Stimulated activated CD8-positive, alpha-beta memory T cell treated with anti-CD3 and anti-CD28 coated beads, Interleukin-7, amount 100 ng/mL, for 48 hours (primary cell): Measurements from ENCODE around the gene NOX5.

Source experiments
- DNase-seq, 2 donors: peaks; one replicate each; pipeline ENCODE4 v3.0.0-alpha.2; 2020; ENCODE audit warnings: low read depth in 1 of 2; ENCODE audit errors: extremely low read depth in 1 of 2

The NOX5 gene

DNA sequence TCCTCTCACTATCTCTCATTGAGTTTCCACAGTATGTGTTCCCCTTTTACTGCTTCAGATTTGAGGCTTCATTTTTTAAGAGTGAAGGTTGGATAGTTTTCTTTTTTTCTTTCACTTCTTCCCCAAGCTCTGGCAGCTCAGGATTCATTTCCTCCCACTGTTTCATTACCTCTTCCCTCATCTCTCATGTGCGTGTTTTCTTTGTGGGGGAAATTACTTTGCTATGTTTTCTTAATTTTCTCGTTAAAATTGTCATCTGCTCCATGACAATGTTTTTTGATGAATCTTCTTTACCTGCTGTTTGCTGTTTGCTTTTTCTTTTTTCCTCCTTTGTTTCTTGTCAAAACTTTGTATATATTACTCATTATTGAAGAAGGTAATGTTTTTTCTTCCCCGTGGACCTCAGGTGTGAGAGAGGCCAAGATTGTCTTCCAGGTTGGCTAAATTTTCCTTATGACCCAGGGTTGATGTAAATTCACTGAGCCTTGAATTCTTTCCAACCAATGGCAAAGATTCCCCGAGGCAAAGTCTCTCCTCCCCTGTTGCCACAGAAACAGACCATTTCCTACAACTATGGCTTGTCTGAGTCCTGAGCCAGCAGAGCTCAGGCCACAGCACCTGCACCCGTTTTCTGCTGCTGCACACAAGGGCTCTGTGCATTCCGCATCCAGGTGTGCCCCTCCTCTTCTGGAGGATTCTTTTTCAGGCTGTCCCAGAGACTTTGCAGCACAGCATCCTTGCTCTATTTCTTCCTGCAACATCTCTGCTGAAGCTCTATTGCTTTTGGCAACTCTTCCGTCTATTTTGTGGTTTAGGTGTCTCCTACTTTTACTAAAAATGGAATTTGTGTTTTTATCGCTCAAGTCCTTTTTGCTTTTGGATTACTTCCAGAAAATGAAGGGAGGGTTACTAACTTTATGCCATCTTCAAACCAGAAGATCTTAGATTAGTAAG is 66.1 kb downstream of the NOX5 start:
- DNase-seq: no peak

DNA sequence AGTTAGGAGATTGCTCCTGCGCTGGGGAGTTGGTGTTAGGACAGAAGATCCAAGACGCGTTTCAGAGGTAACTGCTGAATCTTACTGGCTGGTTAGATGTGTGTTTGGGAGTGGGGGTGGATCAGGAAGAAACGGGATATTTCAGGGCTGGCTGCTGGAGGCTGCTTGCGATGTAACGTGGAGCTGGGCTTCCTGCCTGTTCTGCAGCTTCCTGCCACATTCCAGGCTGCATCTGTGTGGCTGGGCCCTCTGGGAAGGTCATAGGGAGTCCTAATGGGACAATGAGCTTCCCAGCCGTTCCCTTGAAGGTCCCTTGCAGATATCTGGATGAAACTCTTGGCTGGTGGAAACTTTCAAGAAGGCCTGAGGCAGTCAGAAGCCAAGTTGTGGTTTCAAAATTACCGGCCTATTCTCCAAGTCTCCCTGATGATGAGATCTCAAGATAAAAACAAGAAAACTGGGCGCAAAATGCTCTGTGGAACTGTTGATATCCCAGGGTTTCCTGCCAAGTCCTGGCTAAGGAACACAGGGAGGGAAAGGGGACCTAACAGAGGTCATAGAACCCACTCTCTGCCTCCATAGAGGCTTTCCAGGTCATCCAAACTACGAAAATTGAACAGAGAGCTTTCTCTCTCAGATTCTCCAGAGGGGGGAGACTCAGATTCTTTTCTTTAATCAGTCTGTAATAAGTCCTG is 67.0 kb downstream of the NOX5 start:
- no peak for DNase-seq

DNA sequence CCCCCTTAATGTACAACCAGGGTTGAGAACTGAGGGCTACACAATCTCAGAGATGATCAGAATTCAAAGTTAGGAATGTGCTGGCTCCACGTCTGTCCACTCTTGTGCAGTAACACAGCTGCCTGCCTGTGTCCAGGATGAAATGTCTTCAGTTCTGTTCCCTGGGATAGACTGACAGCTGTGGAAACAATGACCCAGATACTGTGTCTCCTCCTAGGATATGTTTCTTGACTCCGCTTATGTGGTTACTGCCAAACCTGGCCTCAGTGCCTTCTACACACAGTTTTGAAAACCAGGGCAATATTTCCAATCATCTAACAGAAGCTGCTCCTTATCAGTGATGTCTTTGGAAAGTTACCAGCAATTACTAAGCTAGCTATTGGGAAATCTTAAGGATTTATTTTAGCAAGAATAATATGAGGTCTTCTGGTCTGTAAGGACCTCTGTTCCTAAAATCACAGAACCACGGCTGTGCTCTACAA is 67.6 kb downstream of the NOX5 start:
- DNase-seq: no peak

DNA sequence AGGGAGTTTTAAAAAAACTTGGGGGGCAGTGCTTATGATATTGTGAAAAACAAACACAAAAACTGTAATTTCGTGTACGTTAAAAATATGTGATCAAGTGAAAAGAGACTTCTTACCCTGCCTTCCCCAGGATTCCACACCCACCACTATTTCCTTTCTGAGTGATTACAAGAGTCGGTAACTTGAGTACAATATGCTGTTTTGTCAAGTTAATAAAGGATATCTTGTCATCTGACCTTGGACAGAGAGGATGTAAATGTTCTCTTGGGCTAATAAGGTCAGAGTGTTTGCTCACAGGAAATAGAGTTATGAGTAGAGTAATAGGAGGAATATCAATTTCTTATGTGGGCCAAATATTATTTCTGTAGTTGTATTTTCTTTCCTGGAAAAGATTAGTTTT is 68.1 kb downstream of the NOX5 start:
- no peak for DNase-seq

DNA sequence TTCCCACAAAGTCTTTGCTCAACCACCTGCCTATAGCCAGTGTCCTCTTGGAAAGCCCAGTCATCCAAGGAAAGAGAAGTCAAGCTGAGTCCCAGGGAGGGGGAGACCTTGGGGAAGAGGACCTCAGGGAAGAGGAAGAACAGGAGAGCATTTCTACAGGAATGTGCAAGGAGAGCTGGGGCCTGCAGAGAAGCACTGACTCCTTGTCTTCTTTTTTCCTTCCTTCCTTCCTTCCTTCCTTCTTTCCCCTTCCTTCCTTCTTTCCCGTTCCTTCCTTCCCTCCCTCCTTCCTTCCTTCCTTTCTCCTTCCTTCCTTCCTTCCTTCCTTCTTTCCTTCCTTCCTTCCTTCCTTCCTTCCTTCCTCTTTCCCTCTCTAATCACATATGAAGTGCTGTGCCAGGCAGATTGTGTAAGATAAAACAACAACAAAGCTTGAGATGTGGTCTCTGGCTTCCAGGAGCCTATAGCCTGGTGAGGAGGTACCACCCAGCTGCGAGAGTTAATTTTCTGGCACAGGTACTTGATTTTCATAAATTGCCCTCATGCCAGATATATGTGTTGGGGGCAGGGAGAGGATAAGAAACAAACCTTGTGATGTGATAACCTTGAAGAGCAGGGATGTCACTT is 70.0 kb downstream of the NOX5 start:
- DNase-seq: no peak

DNA sequence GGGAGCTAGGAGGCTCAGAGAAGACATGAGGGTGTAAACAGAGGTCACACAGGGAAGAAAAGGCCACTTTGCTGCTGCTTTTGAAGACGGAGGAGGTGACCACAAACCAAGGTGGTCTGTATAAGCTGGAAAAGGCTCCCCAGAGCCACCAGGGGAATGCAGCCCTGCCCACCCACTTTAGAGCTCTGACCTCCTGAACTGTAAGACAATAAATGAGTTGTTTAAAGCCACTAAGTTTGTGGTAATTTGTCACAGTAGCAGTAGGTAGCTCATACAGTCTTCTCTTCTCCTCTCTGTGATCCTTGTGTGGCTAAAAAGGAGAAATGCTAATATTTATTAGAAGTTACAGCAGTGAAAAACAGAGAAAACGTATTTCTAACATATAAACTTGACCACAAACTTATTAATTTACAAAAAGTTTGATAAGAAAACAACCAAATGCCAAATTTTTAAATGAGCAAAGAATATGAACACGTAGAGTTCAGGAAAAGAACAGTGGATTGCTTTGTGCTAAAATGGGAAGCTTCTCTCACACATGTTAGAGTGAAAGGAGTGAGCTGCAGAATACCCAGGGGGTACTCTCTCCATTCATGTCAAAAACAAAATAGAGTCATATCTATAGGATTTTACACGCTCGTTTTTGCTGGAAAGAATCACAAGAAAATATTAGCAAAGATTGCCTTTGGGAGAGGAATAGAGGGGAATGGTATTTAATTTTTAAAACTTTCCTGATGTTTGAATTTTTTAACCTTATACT is 71.0 kb downstream of the NOX5 start:
- no peak for DNase-seq

DNA sequence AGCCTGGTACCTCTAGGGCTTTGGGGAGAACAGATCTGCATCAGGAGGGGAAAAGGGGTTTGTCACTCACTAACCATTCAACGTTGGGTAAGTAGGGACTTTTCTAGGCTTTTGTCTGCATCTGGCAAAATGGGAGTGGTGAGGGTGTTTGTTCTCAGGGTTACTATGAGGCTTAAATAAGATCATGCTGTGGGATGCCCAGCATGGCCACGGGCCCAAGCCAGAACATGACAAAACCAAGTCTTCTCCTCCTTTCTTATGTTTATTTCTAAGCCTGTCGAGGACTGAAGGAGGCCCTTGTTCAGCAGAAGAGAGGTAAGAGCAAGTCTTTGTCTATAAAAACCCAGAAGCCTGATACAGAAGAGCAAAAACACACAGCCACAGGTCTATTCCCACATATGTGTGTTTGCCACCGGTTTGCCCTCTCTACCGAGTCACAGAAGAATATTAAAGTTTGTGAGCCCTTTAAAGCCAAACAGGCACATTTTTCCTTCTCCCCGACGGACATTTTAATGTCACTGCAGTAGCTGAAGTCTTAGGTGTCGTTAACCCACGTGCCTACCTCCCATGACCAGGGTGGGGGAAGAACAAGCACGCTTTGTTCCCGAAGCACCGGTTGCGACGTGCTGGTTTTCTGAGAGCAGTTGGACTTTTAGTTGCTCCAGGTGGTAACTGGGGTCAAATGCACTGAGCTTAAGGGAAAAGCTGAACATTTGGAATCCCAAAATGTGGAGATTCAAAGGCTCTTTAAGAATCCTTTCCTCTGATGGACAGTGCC is 72.1 kb downstream of the NOX5 start:
- DNase-seq: no peak

DNA sequence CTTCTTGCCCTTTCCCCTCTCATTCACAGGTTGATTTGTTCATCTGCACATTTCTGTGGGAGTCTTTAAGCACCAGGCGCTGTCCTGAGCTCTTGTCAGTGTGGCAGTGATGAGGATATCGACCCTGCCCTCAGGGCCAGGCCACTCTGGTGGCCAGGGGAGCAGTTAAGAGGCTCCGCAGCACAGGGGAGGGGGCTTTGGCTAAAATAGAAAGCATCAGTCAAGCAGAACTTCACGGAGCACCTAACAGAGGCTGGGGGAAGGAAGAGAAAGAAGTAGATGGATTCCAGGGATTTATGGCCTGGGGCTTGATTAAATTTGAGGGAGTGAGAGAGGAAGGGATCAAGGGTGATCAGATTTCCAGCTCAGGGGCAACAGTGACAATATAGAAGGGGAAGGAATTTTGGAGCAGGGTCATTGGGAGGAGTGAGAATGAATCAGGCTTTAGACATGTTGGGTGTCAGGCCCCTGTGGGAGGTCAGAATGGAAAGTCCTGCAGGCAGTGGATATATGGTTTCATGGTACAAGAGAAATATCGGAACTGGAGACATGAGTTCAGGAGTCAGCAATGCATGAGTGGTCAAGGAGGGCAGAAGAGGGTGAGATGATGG is 73.0 kb downstream of the NOX5 start:
- no peak for DNase-seq

DNA sequence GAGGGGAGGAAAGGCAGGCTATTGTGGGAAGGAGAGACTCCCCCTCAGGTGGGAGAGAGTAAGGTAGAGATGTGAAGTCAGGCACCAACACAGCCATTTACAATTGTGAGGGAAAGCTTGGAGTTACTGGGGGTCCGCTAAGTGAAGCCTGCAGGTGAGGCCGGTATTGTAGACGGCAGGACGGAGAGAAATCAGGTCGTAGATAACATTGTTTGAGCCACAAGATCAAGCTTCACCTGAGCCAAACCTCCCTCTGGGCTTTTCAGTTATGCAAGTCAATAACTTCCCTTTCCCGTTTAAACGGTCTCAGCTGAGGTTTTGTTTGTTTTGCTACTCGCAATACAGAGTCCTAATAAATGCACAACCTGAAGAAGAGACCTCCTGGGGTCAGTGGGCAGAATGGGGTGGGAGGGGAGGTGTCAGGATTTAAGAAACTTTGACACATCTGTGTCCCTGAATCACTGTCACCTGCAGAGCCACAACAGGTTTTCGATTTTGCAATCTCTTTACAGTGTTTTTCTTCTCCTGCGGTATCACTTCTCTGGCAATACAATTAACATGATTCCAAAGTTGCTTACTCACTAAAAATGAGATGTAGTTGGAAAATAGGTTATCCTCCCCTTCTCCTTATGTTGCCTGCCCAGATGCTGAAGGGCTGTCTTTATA is 73.9 kb downstream of the NOX5 start:
- DNase-seq: no peak

DNA sequence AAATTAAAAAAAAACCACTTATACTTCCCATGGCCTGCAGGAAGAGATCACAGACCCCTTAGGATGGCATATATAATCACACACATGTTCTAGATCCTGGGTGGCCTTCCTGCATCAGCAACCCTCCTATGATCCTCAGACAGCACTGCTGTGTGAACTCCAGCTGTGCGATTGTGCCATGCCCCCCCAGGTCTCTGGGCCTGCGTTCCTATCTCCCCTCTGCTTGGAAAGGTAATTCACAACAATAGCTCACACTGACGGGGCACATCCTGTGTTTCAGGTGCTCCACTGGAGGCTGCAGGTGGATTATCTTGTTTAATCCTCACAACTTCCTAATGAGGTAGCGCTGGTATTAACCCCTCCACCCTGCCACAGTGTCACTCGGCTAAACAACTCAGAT is 74.8 kb downstream of the NOX5 start:
- DNase-seq: no peak

DNA sequence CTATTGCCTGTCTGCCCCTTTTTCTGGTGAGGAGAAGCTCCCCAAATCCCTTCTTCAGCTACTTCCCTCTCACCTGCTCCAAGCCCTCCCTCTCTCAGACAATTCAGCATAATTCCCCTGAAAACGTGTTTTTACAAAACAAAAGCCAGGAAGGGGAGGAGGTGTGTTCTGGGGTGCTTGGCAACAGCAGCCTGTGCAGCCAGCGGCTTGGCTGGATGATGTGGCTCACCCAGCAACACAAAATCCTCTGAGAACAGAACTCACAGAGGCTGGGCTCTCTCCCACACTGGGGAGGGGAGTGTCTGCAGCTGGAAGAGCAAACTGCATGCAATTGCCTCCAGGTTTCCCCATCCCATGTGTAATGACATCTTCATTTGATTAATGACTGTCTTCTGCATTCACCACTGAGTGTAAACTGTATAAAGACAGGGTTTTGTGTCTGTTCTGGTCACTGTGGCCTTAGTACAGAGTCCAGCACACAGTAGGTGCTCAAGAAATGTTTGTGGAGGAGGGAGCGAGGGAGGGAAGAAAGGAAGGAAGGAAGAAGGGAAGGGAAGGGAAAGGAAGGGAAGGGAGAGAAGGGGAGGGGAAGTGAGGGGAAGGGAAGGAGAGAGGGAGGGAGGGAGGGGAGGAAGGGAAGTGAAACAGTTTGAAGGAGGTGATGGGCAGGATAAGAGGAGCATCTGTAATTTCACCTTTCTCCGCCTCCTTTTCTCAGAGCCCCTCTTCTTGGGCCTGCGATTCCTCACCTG is 75.9 kb downstream of the NOX5 start:
- no peak for DNase-seq

DNA sequence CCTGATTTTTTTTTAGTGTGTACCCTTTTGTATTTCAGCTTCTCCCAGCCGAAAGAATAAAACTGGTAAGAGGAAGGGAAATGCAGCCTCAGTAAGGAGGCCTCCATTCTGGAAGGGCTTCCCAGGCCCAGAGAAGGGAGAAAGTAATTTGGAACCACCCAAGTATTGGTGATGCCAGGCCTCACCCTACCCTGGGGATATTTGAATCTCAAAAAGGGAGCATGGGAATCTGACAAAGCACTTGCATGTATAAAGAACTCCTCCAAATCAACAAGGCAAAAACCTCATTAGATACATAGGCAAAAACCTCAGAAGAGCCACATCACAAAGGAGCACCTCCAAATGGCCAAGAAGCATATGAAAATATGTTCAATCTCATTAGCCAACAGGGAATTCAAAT is 77.2 kb downstream of the NOX5 start:
- DNase-seq: no peak

DNA sequence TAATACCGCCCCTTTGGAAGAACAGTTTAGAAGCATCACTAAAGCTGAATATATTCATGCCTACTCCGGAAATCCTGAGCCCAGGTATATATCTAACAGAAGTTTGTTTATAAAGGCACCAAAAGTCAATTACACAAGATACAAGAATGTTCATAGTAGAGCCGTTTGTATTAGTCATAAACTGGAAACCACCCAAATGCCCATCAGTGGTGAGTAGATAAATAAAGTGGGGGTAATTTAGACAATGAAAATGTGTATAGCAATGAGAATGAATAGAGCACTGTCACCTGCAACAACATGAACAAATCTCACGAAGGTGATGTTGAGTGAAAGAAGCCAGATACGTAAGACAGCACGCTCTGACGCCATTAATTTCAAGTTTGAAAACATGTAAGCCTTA is 77.7 kb downstream of the NOX5 start:
- no peak for DNase-seq

DNA sequence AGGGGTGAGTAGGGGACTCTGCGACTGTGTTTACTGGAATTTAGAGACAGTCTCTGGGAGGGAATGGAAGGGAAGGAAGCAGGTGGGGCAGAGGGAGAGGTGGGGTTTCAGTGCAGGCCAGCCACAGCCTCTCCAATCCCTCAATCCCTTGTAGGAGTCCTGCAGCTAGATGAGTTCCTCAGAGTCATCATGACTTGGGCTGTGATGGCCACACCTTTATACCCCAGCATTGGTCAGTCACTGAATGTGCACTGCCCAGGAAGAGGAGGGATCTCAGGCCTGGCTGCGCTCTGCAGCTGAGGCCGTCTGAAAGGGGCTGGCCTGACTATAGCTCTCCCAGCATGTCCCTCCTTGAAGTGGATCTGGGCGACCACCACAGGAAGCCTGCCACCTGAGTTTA is 78.6 kb downstream of the NOX5 start:
- DNase-seq: no peak

DNA sequence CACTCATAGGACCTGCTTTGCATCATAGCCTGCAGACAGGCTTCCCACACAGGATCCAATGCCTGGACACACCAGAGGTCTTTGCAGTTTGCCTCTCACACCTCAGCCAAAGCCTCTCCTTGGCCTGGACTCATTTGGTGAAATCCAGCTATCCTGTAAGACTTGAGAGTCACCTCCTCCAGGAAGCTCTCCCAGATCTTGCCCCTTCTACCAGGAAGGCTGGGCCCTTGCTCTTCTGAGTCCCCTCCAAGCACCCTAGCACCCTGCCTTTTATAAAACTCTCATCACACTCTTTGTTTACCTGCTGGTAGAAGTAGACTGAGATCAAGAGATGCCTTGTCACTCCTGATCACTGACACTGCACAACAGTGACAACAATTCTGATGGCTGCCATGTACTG is 79.1 kb downstream of the NOX5 start:
- DNase-seq: no peak

DNA sequence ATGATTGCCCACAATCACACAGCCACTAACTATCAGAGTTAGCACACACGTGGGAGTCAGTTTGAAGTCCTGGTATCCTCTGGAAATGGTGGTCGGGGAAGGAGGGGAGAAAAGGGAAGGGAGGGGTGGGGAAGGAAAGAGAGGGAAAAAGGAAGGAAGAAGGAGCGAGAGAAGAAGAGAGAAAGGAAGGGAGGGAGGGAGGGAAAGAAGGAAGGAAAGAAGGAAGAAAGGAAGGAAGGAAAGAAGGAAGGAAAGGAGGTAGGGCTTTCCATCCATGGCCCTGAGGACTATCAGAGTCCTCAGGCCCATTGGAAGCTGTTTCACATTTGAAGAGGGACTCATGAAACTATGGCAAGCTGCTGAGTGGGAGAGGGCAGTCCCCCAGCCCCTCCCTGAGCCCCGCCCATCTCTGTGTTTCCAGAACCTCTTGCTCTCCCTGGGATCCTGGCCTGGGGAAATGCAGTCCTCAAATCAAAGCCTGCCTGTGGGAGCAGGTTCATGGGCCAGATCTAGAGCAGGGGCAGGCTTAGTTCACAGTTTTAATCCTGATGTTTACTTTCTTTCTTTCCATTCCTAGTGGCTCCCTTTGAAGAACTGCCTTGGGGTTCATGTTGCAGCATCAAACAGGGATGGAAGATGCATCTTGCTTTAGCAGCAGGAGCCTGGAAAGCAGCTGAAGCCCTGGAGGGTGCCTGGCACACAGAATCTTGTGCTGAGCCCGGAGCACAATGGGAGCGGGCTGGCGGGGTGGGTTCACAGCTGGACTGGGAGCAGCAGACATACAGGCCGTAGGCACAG is 79.8 kb downstream of the NOX5 start:
- no peak for DNase-seq

DNA sequence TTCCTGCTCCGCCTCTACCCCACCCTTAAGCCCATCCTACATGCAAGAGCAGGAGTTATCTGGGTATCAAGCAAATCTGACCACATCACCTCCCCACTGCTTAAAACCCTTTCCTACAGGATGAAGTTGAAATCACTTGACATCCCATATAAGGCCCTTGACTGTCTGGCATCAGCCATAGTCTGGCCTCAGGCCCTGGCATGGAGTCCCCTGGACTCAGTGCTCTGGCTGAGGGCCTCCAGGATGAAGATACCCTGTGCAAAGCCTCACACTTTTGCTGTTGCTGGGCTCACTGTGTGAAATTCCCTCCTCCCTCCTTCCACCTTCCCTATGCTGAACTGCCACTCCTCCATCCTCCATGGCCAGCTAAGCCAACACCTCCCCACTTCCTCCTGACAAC is 80.8 kb downstream of the NOX5 start:
- no peak for DNase-seq

DNA sequence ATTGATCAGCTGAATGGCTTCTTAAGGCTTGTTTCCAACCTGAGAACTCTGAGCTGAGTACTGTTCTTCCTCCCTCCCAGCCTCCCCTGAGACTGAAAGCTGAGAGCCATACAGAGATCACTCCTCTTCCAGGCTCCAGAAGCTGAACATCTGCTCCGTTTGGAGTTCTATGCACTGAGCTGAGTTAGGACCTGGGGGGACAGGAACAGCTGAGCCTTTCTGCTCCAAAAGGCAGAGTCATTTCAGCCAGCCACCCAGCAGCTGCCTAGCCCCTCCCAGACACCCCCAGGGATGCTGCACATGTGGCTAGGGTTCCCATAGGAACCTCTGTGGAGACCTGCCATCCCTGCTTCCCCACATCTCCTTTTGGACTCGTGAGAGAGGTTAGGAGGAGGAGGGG is 81.7 kb downstream of the NOX5 start:
- no peak for DNase-seq
